Left renal cortex interstitium (tissue), 4 donors: ENCODE data around the gene SSBP2. TPM values are rescaled to one million over a fixed set of nuclear protein-coding genes. Genes with fewer than 3 reads are reported as not detected.
"Not testable (repeated sequence)": the region's sequence is repeated elsewhere in the genome, so short reads cannot be mapped to it uniquely, and the experiment has no call there.

Experiments
- DNase-seq, 4 donors: peaks; one replicate each; pipeline ENCODE4 v3.0.0-alpha.2; 2013; ENCODE audit warnings: low read depth in 4 of 4, low spot score in 2 of 4, missing footprints in 1 of 4
- polyA plus RNA-seq, 4 donors: library from polyadenylated mRNA; unstranded; fragments of 120-200 nt; gene quantifications; one replicate each; pipeline ENCODE4 v1.2.1, GENCODE V29; 2013; ENCODE audit not compliant: insufficient read length in 4 of 4

The SSBP2 gene
- polyA plus RNA-seq, 4 donors: 78.5 to 96.3 (median 91.6) TPM

DNA sequence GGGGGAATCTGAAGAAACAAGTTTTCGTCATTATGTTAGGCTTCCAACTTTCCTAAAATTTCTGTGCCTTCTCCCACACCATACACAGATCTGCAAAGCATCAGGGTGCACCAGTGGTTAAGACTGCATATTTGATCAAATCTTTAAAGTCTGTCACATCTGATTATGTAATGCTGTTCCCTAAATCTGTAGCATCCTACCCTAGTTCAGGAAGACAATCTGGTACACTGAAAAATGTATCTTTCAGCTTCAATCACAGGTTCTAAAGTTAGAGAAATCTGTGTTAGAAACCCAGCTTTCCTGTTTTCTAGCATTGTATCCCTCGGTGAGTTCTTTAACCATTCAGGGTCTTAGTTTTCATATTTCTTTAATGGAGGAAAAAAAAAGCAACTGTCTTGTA, 3.9 kb downstream of the SSBP2 start:
- no peak for DNase-seq

- no peak for DNase-seq
Measured at GRCh38 chr5:81740758-81741157, 10.1 kb downstream of the SSBP2 start.

DNA sequence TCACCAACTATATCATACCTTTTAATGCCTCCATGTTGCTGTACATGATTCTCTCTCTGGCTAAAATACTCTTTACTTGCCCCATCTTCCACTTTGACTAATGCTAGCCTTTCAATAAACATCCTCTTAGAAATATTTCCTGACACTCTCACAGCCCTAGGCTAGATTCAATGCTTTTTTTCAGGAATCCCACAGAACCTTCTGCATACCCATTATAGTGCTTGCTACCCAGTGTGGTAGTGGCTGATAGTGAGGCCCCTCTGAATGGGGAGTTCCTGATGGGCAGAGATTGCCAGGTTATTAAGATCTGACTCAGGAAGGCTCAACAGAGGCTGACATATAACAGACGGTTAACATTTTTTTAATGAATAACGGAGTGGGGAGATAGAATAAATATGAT, 11.6 kb downstream of the SSBP2 start:
- no peak for DNase-seq

DNA sequence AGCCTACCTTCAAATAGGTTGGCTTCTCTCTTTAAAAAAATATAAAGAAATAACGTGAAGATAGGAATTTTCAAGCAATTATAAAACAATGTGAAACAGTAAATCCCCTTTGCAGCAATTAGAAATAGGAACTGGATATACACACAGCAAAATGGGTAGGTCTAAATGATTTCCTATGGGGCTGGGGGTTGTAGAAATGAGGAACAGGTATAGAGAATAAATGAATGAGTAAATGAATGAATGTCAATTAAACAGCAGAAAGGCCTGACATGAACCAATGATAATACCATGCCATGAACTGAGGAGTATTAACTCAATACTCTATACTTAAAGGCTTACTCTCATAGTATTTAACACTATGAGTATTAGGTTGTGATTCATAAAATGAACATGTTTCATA, 21.6 kb downstream of the SSBP2 start:
- no peak for DNase-seq

- no peak for DNase-seq
Measured at GRCh38 chr5:81728301-81728700, 22.6 kb downstream of the SSBP2 start.

DNA sequence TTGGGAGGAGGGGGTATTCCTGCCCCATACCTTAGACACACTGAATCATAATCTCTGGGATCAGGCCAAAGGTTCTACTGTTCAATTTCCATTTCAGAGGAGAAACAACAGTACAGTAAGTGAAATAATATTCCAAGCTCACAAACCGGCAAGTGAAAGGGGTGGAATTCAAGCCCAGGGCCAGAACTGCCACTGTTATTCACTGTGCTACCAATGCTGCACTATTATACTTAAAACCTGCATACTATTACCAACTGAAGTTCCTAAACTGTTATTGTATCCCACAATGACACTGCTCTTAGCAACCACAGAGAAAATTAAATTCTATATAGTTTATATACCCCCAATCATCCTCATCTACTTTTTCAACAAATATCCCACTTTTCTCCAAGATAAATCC, 24.6 kb downstream of the SSBP2 start:
- DNase-seq: no peak

DNA sequence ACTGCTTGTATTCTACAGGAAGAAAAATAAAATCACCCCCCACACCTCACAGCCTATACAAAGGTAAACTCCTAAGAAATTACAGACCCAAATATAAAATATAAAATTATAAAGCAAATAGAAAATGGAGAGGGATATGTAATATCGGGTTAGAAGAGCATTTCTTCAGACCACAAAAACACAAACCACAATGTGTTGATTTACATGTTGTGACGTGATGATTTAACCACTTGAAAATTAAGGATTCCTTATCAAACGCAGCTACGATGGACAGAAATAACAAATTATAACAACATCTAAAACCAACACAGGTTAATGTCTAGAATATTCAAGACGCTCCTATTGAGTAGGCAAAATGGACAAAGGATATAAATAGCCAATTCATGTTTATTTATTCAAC, 26.3 kb downstream of the SSBP2 start:
- DNase-seq: no peak

DNA sequence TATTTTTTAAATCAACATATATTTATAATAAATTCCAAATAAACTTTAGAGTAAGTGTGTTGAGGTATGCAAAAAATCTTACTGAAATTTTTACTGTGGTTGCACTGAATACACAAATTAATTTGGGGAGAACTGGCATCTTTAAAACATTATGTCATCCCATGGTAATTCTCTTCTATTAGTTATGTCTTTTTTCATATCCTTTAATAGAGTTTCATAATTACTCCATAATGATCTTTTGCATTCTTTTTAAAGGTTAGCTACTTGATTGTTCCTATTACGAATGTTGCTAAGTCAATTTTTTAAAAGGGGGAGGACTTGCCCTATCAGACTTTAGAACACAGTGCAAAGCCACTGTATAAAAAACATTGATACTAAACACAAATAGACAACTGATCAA, 26.8 kb downstream of the SSBP2 start:
- no peak for DNase-seq

DNA sequence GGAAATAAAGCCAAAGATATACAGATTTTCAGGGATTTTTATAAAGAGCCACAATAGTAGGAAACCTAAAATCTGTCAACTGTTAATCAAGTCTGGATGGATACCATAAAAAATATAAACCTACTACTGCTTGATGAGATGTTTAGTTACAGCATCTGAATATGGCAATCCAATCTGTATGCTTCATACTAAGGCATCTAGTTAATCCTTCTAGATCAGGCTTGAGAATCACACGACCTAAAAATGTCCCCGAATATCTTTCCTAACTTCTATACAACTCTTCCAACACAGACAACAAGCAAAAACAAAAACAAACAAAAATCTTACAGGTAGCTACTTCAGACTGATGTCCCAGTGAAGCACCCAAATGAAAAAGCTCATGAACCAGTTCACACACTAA, 29.8 kb downstream of the SSBP2 start:
- no peak for DNase-seq

GRCh38 chr5:81719743-81720345, 31.1 kb downstream of the SSBP2 start:
- DNase-seq: no peak

DNA sequence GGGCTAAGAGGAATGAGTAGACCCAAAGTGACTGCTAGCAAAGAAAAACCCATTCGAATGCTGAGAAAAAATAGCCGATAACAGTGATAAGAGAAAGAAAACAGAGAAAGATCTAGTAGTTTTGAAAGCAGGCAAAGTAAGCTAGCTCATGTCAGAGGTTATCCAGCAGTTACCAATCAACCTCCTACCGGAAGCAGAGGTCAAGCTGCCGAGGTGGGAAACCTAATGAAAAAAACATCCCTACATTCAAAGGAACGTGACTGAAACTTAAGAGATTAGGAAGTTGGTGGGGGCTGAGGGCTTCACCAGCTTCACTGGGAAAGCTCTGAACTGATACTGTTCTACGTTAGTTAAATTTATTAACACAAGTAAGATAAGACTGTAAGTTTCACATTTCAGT, 32.6 kb downstream of the SSBP2 start:
- DNase-seq: peak in 1 of 4 donors; percentile 21

DNA sequence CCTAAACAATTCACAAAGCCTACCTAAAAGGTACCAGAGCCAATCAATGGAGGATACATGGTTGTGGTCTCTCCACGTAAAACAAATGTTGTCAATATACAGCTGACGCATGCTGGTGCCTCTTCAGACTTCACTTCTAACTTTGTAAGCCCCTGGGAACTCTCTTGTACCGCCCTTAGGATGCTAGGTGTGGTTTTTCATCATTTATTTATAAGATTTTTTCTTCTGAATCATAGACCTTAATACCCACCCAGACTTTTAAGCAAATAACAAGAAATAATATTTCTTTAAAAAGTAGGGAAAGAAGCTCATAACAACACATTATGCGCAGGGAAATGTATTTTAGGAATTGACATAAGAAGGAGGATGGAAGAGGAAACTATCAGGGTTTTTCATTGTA, 33.0 kb downstream of the SSBP2 start:
- DNase-seq: no peak

GRCh38 chr5:81717226-81717625, 33.7 kb downstream of the SSBP2 start:
- no peak for DNase-seq

DNA sequence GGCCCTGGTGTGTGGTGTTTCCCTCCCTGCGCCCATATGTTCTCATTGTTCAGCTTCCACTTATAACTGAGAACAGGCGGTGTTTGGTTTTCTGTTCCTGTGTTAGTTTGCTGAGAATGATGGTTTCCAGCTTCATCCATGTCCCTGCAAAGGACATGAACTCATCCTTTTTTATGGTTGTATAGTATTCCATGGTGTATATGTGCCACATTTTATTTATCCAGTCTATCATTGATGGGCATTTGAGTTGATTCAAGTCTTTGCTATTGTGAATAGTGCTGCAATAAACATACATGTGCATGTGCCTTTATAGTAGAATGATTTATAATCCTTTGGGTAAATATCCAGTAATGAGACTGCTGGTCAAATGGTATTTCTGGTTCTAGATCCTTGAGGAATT, 36.8 kb downstream of the SSBP2 start:
- not testable (repeated sequence) for DNase-seq

DNA sequence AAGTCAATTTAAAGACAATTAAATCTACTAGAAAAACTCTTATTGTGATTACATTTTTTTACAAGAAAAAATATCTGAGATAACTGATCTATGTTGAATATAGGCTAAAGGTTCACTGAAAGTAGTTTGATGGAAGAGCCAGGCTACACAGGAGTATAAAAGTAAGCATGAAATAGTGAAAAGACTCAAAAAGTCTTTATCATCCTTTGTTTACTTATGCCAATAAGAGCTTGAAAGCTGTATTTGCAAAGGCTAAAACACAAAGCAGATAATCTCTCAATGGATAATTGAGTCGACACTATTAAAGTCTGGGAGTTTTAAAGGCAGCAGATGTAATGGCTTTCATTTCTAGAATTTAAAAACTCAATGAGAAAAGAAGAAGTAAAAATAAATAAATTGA, 42.0 kb downstream of the SSBP2 start:
- no peak for DNase-seq

GRCh38 chr5:81703840-81704239, 47.1 kb downstream of the SSBP2 start:
- DNase-seq: no peak

DNA sequence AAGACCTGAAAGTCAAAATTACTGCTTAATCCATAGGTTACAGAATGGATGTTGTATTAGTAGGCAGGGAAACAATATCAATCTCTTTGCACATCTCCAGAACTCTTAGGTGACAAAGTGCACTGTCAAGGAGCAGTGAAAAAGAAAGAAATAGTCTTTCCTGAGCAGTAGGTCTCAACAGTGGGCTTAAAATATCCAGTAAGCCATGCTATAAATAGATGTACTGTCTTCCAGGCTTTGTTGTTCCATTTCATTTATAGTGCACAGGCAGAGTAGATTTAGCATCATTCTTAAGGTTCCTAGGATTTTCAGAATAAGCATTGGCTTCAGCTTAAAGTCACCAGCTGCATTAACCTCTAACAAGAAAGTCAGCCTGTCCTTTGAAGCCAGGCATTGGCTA, 50.7 kb downstream of the SSBP2 start:
- no peak for DNase-seq

DNA sequence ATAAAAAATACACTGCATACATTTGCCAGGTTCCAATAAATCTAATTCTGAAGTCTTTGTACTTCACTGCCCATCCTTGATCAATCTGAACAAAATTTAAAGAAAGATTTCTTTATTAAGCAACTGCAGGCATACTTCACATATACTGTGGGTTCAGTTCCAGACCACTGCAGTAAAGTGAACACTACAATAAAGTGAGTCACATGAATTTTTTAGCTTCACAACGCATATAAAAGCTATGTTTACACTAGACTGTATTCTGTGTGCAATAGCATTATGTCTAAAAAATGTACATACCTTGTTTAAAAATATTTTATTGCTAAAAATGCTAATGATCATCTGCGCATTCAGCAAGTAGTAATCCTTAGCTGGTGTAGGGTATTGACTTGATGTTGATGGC, 52.1 kb downstream of the SSBP2 start:
- no peak for DNase-seq

DNA sequence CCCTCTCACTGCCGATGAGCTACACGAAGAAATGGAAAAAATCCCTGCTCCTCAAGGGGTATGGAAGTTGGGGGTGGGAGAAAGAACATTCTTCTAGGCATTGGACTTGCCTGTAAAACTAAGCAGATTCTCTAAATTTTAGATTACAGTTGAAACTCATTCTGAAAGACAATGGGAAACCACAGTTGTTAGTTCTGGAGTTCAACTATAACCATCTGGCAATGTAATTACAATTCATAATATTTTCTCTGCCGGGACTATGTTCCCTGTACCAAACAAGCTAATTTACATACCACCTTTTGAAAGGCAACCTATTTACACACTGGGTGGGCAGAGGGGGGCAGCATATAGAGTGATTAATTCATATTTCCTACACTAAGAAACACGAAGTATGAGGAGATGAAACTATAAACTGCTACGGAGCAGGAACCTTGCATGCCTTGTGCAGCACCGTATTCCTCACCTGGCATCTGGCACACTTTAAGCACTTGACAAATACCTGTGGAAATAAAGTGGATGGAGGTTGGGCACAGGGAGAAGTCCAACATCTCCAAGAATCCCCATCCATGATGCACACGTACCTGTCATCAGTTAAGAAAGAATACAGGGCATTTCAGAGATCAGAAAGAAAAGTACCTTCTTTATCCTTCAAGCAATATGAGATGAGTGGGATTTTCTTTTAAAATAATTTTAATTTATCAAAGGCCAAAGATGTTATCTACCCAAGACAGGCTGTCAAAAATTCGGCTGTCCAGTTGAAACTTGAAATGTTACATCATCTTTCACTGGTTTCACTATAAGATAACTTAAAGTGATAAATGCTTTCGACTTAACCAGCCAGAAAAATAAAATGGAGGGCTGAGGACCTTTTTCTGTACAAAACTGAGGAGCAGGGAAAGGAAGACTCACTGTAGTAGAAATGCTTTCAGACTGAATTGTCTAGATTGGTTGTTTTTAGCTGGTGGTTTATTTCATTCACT, 54.2 kb downstream of the SSBP2 start:
- DNase-seq: no peak

- no peak for DNase-seq
Measured at GRCh38 chr5:81694726-81695125, 56.2 kb downstream of the SSBP2 start.

GRCh38 chr5:81688215-81688614, 62.7 kb downstream of the SSBP2 start:
- no peak for DNase-seq

DNA sequence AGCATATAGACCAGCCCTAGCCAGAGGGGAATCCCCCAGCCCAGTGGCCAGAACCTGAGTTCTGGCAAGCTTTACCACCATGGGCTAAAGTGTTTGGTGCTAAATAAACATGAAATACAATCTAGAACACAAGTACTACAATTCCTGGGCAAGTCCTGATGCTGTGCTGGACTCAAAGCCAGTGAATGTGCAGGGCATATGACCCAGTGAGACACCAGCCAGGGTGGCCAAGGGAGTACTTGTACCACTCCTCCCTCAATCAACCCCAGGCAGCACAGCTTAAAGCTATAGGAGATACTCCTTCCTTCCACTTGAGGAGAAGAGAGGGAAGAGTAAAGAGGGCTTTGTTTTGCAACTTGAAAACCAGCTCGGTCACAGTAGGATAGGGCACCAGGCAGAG, 63.6 kb downstream of the SSBP2 start:
- DNase-seq: no peak
